ENCODE results near the gene RHCG. TPM values are rescaled to one million over a fixed set of nuclear protein-coding genes. Genes with fewer than 3 reads are reported as not detected.

The RHCG gene
- total RNA-seq, 2 donors from 2014 or later: not detected

- Histone ChIP-seq H3K36me3 (ENCODE audit: control insufficient read depth, insufficient read depth, low read length) (no peaks in the 10 kb centered on the region), H3K9me3 (ENCODE audit: control insufficient read depth, low read length) (no peaks in the 10 kb centered on the region), H3K27me3 (ENCODE audit: control insufficient read depth, insufficient read depth, low read length, poor library complexity, severe bottlenecking) (peaks cover 52% of the 10 kb centered on the region), H3K27ac (ENCODE audit: low read depth, low read length) (no peak overlapping the region), H3K9ac (ENCODE audit: extremely low read depth, low read length, poor library complexity, severe bottlenecking) (no peak overlapping the region), H3K4me1 (ENCODE audit: control insufficient read depth, insufficient read depth, low read length) (no peaks in the 10 kb centered on the region), H3K4me3 (ENCODE audit: low read length) (no peak overlapping the region)
- H3K27ac Mint-ChIP-seq: no peak overlapping the region
- DNase-seq: peak; percentile 80
- 71 to 80% methylated on average over 4 to 7 of the region's 7 CpGs for WGBS, 2 experiments (ENCODE audit: insufficient coverage in 1 of 2, insufficient read length in 1 of 2)
- H3K4me1 Mint-ChIP-seq: no peaks in the 10 kb centered on the region
- TF ChIP-seq, protein P1, sequence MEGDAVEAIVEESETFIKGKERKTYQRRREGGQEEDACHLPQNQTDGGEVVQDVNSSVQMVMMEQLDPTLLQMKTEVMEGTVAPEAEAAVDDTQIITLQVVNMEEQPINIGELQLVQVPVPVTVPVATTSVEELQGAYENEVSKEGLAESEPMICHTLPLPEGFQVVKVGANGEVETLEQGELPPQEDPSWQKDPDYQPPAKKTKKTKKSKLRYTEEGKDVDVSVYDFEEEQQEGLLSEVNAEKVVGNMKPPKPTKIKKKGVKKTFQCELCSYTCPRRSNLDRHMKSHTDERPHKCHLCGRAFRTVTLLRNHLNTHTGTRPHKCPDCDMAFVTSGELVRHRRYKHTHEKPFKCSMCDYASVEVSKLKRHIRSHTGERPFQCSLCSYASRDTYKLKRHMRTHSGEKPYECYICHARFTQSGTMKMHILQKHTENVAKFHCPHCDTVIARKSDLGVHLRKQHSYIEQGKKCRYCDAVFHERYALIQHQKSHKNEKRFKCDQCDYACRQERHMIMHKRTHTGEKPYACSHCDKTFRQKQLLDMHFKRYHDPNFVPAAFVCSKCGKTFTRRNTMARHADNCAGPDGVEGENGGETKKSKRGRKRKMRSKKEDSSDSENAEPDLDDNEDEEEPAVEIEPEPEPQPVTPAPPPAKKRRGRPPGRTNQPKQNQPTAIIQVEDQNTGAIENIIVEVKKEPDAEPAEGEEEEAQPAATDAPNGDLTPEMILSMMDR (conservative IDR thresholded peaks at IDR 0.05): peak; percentile 57
- H3K4me3 Mint-ChIP-seq: no peak overlapping the region
- no peaks in the 10 kb centered on the region for H3K36me3 Mint-ChIP-seq (ENCODE audit: low read depth)
- H3K27me3 Mint-ChIP-seq (ENCODE audit: insufficient read depth): peaks cover 52% of the 10 kb centered on the region
- no peaks in the 10 kb centered on the region for H3K9me3 Mint-ChIP-seq
Measured at GRCh38 chr15:89436560-89437311, 59.6 kb downstream of the RHCG start.

- Histone ChIP-seq H3K4me3 (ENCODE audit: low read length) (no peak overlapping the region), H3K27me3 (ENCODE audit: control insufficient read depth, insufficient read depth, low read length, poor library complexity, severe bottlenecking) (peaks cover 62% of the 10 kb centered on the region), H3K36me3 (ENCODE audit: control insufficient read depth, insufficient read depth, low read length) (no peaks in the 10 kb centered on the region), H3K9me3 (ENCODE audit: control insufficient read depth, low read length) (no peaks in the 10 kb centered on the region), H3K4me1 (ENCODE audit: control insufficient read depth, insufficient read depth, low read length) (no peaks in the 10 kb centered on the region), H3K27ac (ENCODE audit: low read depth, low read length) (no peak overlapping the region), H3K9ac (ENCODE audit: extremely low read depth, low read length, poor library complexity, severe bottlenecking) (no peak overlapping the region)
- peaks cover under 1% of the 10 kb centered on the region for H3K4me1 Mint-ChIP-seq
- H3K4me3 Mint-ChIP-seq: no peak overlapping the region
- H3K27me3 Mint-ChIP-seq (ENCODE audit: insufficient read depth): peaks cover 60% of the 10 kb centered on the region
- H3K9me3 Mint-ChIP-seq: no peaks in the 10 kb centered on the region
- no peaks in the 10 kb centered on the region for H3K36me3 Mint-ChIP-seq (ENCODE audit: low read depth)
- no peak for DNase-seq
- H3K27ac Mint-ChIP-seq: no peak overlapping the region
- TF ChIP-seq, protein P1 (conservative IDR thresholded peaks at IDR 0.05): no peak
- 89 to 90% methylated on average over 2 to 8 of the region's 8 CpGs for WGBS, 2 experiments (ENCODE audit: insufficient coverage in 1 of 2, insufficient read length in 1 of 2)
Measured at GRCh38 chr15:89435362-89435761, 61.0 kb downstream of the RHCG start.

- WGBS, 2 experiments (ENCODE audit: insufficient coverage in 1 of 2, insufficient read length in 1 of 2): 71 to 100% methylated on average over 2 of the region's 2 CpGs
- Histone ChIP-seq H3K9ac (ENCODE audit: extremely low read depth, low read length, poor library complexity, severe bottlenecking) (no peak overlapping the region), H3K36me3 (ENCODE audit: control insufficient read depth, insufficient read depth, low read length) (no peaks in the 10 kb centered on the region), H3K27ac (ENCODE audit: low read depth, low read length) (no peak overlapping the region), H3K9me3 (ENCODE audit: control insufficient read depth, low read length) (no peaks in the 10 kb centered on the region), H3K27me3 (ENCODE audit: control insufficient read depth, insufficient read depth, low read length, poor library complexity, severe bottlenecking) (peaks cover 71% of the 10 kb centered on the region), H3K4me1 (ENCODE audit: control insufficient read depth, insufficient read depth, low read length) (no peaks in the 10 kb centered on the region), H3K4me3 (ENCODE audit: low read length) (no peak overlapping the region)
- peaks cover 64% of the 10 kb centered on the region for H3K27me3 Mint-ChIP-seq (ENCODE audit: insufficient read depth)
- no peak for DNase-seq
- H3K27ac Mint-ChIP-seq: no peak overlapping the region
- H3K4me1 Mint-ChIP-seq: peaks cover 1% of the 10 kb centered on the region
- TF ChIP-seq, protein P1 (conservative IDR thresholded peaks at IDR 0.05): no peak
- H3K9me3 Mint-ChIP-seq: no peaks in the 10 kb centered on the region
- H3K36me3 Mint-ChIP-seq (ENCODE audit: low read depth): no peaks in the 10 kb centered on the region
- H3K4me3 Mint-ChIP-seq: no peak overlapping the region
Measured at GRCh38 chr15:89433686-89434085, 62.7 kb downstream of the RHCG start.

Measured in endodermal cell (in vitro differentiated cells).